HG03558 (cell line): ENCODE measurements around the gene IL13.
A peak's percentile ranks its signal among the peaks of the same experiment; 100 is the strongest.
"Not testable (repeated sequence)": the region's sequence is repeated elsewhere in the genome, so short reads cannot be mapped to it uniquely, and the experiment has no call there.

Experiments
- ATAC-seq: cut with Tn5 transposase; IDR thresholded peaks from one replicate; pipeline ENCODE4 v1.9.1; 2021; ENCODE audit warnings: moderate number of reproducible peaks; ENCODE audit not compliant: unreplicated experiment; ENCODE audit errors: extremely low read depth

Gene IL13

GRCh38 chr5:132657676-132658380 is at the start of gene IL13:
Gene IL13, plus strand, starts transcription at chr5:132658173. Its CDS starts 14 bp downstream, at chr5:132658187.
- no peak for ATAC-seq

GRCh38 chr5:132611965-132612364 is 46.0 kb upstream of the IL13 start:
- ATAC-seq = no peak

DNA sequence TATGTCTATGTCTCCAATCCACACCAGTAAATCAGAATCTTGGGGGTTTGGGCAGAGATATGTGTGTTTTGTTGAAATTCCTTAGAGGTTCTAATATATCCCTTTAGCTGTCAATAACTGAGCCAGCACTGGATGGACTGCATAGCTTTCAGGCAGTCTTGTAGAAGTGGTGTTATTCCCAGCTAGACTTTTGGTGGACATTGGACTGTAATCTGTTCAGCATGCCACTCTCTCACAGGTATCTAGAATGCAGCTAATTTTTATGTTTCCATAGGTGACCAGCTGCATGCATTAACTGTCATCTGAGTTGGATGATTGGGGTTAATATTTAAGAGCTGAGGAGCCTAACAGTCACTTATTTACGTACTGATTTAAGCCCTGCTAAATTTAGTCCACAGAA is 45.1 kb upstream of the IL13 start:
- ATAC-seq = no peak

- no peak for ATAC-seq
Measured at GRCh38 chr5:132621699-132622098, 36.3 kb upstream of the IL13 start.

GRCh38 chr5:132622608-132623007 is 35.4 kb upstream of the IL13 start:
- ATAC-seq = no peak

DNA sequence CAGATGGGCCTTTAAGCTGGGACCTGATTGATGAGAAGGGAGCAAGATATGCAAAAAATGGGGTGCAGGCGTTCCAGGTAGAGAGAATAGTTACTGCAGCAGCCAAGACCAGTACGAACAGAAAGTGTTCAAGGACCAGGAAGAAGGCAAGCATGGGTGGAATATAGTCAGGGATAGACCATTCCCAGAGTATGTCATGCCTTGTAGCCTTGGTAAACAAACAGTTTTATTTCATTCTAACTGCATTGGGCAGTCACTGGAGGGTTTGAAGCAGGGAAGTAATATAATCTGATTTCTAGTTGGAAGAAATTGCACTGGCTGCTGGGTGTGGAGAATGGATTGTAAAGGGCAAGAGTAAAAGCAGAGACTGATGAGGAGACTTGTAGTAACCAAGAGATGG is 30.5 kb upstream of the IL13 start:
- no peak for ATAC-seq

DNA sequence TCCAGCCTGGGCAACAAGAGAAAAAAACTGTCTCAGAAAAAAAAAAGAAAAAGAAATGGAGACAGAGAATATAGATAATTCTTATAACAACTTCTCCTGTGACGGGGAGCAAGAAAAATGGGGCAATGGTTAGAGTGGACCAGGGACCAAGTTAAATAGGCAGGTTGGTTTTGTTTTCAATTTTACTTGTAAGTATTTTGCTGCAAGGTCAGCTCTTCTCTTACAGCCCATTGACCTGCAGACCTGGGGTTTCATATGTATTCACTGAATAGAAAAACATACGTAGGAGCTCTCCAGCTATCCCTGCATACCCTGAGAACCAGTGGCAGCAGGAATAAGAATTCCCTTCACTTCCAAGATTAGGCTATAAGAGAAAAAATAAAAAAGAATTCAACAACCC is 29.2 kb upstream of the IL13 start:
- ATAC-seq = no peak

- peak; percentile 59 for ATAC-seq
Measured at GRCh38 chr5:132629230-132629944, 28.6 kb upstream of the IL13 start.

DNA sequence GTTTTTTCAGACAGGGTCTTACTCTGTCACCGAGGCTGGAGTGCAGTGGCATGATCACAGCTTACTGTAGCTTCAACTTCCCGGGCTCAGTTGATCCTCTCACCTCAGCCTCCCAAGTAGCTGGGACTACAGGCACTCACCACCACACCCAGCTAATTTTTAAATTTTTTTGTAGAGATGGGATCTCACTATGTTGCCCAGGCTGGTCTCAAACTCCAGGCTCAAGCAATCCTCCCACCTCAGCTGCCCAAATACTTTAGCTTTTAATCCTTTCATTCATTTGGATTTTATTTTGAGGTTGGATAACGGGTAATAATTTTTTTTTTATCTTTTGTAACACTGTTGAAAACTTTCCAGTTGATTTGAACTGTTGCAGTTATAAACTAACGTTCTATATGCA is 24.4 kb upstream of the IL13 start:
- not testable (repeated sequence) for ATAC-seq

GRCh38 chr5:132635873-132636272 is 22.1 kb upstream of the IL13 start:
- no peak for ATAC-seq

- no peak for ATAC-seq
Measured at GRCh38 chr5:132637241-132637640, 20.7 kb upstream of the IL13 start.

DNA sequence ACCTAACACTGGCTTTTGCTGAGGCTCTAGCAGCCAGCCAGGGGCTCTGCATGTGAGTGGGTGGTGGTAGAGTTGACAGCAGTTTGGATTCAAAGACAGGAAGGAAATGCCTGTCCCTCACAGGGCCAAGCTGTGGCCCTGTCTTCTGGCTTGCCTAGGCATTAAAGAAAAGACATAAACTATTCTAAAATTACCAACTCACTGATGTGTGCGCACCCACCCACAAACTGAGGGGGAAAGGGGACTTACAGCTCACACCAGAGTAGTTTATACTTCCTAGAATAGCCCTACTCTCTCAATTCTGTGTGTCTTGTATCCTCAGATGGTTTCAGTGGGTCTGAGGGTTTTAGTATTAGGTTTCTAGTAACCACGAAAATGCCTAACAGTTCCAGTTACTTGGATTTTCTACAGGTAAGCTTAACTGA is 18.3 kb upstream of the IL13 start:
- peak; percentile 38 for ATAC-seq

DNA sequence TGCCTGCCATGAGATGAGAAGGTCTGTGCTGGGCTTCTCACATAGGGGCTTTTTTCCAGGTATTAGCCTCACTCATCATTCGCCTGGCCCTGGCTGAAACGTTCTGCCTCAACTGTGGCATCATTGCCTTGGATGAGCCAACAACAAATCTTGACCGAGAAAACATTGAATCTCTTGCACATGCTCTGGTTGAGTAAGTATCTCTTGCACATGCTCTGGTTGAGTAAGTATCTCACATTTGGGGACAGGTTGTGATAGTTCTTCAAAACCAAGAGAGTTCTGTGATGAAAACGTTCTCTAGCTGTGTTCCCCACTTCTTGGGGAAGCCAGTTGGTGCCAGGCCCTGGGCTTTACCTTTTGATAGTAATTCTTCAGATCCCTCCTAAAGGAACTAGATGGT is 17.4 kb upstream of the IL13 start:
- no peak for ATAC-seq

GRCh38 chr5:132641241-132641723 is 16.7 kb upstream of the IL13 start:
- ATAC-seq = no peak

GRCh38 chr5:132641841-132642240 is 16.1 kb upstream of the IL13 start:
- no peak for ATAC-seq

DNA sequence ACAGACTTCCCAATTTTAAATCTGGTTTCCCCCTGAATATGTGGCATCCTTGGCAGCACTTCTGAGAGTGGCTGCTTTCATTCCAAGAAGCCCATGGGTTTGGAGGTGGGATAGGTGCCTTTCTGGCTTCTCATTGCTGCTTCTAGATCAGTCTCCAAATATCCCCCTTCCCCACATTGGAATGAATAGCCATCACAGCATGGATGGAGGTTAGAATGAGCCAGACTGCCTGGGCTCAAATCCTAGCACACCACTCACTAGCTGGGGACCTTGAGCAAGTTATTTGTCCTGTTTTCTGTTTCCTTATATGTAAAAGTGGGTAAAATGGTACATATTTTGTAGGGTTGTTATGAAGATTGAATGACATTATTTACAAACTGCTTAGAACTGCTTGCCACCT is 13.8 kb upstream of the IL13 start:
- no peak for ATAC-seq

GRCh38 chr5:132646583-132647266 is 11.2 kb upstream of the IL13 start:
- no peak for ATAC-seq

DNA sequence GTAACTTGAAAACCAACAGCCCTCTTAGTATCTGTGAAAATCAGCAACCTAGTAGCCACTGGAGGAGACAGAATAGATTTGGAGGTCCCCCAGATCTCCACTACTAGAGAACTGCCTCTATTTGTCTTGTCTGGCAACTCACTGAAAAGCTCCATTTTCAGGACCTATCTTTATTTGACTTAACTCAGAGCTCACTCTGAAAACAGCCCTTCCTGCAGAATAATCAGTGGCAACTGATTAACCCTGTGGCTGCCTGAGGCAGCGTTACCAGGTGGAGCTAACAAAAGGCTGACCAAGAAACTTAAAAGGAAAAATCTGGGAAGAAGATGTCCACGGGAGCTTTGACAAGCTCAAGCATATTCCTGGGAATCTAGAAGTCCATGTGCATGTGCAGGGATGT is 10.5 kb upstream of the IL13 start:
- no peak for ATAC-seq

DNA sequence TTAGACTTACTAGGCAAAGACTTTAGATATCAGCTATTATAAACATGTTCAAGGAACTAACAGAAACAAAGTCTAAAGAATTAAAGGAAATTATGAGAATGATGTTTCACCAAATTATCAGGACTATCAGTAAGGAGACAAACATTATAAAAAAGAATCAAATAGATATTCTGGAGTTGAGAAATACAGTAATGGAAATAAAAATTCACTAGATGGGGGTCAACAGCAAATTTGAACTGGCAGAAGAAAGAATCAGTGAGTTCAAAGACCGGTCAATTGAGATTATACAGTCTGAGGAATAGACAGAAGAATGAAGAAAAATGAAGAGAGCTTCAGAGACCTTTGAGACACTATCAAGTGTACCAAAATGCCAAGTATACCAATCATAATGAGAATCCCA is 9.6 kb upstream of the IL13 start:
- no peak for ATAC-seq

- ATAC-seq = no peak
Measured at GRCh38 chr5:132651838-132652469, 6.0 kb upstream of the IL13 start.

DNA sequence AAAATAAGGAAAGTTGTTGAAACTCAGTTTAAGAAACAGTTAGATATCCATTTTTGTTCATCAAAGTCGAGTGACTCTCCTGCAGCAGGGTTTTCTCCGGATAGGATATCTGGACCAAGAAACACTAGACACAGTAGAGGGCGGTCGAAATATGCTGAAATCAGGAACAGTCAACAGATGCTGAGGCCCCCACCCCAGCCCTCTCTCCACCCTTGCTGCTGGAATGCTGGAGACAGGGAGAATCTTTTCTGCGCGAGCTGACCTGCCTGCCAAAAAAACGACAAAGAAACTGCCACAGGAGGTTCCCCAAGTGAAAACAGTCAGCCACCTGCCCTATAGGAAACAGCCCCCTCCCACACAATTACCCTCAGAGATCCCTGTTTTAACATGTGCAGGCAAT is 4.3 kb upstream of the IL13 start:
- no peak for ATAC-seq
